ENCODE data around the gene RNFT2.
"Not testable (repeated sequence)": the region's sequence is repeated elsewhere in the genome, so short reads cannot be mapped to it uniquely, and the experiment has no call there.

RNFT2 gene

DNA sequence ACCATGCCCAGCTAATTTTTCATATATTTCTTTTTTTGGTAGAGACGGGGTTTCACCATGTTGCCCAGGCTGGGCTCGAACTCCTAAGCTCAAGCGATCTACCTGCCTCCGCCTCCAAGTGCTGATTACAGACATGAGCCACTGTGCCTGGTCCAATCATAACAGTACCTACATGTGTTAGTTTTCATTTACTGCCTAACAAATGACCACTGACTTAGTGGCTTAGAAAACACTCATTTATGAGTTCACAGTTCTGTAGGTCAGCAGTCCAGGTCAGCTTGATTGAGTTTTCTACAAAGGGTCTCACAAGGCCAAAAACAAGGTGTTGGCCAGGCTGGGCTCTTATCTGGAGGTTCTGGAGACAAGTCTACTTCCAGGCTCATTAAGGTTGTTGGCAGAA is 60.6 kb downstream of the RNFT2 start:
- DNase-seq, result no peak

DNA sequence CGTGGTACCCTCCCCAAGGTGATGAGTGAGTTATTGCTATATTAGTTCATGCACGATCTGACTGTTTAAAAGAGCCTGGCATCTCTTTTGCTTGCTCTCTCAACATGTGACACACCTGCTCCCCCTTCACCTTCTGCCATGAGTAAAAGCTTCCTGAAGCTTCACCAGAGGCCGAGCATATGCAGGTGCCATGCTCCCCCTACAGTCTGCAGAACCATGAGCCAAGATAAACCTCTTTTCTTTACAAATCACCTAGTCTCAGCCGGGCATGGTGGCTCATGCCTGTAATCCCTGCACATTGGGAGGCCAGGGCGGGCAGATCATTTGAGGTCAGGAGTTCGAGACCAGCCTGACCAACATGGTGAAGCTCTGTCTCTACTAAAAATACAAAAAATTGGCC is 61.8 kb downstream of the RNFT2 start:
- DNase-seq, result no peak

DNA sequence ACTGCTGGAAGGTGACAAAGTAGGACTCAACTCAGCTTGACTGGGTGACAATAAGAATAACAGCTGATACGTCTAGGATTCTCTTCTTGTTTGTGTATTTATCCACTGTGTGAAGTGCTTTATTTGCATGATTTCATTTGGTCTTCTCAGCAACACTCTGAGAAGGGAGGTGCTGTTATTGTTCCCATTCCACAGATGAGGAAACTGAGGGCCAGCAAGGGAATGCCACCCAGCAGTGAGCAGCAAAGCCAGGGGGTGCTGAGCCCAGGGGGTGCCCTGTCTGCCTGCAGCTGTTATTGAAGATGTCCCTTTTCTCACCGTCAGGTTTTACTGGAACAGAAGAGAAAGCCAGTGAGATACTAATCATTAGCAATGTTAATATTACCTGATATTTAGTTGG is 62.8 kb downstream of the RNFT2 start:
- no peak for DNase-seq

DNA sequence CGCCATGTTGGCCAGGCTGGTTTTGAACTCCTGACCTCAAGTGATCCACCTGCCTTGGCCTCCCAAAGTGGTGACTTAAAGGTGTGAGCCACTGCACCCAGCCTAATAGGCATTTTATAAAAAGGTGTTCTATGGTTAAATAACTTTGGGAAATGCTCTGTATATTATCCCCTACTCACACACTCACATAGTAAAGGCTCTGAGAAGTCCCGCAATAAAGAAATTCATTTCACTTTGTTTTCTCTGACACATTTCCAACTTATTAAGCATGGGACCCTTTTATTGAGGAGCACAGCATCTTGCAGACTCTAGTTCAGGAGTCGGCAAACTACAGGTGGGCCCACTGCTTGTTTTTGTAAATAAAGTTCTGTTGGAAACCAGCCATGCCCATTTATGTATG is 63.9 kb downstream of the RNFT2 start:
- no peak for DNase-seq

DNA sequence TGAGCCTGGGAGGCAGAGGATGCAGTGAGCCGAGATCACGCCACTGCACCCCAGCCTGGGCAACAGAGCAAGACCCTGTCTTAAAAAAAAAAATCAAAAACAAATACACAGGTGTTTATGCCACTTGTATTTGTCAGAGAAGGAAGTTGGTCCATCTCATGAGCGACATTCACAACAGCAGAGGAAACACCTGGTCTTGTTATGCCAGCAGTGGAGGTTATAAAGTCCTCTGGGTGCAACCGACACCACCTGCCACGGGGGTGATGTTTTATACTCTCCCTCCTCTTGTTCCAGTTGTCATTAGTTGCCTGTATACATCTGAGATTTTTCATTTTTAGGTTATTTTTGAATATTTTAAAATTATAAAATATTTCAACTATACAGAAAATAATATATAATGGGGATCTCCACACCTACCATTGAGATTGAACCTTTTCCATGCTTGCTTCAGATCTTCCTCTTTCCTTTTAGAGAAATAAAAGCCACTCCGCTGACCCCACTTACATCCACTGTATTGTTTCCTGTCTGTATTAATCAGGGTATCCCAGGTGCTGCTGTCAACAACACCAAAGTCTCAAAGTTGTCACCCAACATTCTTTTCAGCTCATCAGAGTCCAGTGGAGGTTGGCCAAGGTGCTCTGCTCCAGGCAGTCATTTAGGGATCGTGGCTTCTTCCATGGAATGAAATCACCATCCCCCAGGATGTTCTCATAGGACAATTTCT is 65.1 kb downstream of the RNFT2 start:
- DNase-seq, result no peak

DNA sequence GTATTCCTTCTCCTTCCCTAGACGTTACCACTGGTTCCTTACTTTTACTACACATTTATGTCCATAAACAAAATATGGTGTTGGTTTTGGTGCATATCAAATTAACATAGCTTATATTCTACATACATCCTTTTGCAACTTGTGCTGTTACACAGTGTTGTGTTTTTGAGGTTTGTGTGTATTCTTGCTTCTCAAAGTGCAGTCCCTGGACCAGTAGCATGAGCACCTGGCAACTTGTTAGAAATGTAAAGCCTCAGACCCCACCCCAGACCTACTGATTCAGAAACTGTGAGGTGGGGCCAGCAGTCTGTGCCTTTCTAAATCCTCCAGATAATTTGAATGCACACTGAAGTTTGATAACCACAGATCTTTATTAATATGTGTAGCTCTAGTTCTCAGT is 65.9 kb downstream of the RNFT2 start:
- DNase-seq, result no peak

DNA sequence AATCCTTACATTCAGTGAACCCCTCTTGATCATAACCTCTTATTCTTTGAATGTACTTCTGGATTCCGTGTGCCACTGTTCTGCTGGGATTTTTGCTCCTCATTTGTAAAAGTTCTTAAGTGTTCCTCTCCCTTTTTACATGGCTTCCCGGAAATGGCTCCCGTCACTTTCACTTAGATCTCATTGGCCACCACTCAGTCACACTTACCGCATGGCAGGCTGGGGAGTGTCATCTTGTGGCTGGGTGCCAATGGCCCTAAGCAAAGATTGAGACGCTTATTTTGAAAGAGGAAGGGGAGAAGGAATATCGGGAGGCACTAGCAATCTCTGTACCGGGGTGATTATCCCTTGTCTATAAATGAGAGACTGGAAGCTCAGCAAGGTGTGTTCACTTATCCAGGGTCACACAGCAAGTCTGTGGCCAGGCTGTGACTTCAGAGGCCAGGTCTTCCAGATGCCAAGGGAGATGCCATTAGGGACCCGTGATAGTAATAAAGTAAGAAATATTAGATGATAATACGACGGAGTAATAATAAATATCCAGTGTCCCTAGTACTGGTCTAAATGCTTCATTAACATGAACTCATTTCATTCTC is 68.8 kb downstream of the RNFT2 start:
- no peak for DNase-seq

DNA sequence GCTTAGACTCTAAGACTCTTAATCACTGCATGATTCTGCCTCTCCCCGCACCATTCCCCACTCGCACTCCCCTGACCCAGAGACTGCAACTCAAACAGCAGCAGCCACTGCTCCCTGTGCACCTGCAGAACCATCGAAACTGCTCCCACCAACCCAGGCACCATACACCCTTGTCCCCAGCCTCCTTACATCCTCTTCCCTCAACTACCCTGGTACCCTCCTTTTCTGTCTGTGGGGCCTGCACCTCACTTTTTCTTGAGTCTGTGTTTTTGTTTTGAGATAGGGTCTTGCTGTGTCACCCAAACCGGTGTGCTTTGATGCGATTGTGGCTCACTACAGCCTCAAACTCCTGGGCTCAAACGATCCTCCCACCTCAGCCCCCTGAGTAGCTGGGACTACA is 69.4 kb downstream of the RNFT2 start:
- no peak for DNase-seq

DNA sequence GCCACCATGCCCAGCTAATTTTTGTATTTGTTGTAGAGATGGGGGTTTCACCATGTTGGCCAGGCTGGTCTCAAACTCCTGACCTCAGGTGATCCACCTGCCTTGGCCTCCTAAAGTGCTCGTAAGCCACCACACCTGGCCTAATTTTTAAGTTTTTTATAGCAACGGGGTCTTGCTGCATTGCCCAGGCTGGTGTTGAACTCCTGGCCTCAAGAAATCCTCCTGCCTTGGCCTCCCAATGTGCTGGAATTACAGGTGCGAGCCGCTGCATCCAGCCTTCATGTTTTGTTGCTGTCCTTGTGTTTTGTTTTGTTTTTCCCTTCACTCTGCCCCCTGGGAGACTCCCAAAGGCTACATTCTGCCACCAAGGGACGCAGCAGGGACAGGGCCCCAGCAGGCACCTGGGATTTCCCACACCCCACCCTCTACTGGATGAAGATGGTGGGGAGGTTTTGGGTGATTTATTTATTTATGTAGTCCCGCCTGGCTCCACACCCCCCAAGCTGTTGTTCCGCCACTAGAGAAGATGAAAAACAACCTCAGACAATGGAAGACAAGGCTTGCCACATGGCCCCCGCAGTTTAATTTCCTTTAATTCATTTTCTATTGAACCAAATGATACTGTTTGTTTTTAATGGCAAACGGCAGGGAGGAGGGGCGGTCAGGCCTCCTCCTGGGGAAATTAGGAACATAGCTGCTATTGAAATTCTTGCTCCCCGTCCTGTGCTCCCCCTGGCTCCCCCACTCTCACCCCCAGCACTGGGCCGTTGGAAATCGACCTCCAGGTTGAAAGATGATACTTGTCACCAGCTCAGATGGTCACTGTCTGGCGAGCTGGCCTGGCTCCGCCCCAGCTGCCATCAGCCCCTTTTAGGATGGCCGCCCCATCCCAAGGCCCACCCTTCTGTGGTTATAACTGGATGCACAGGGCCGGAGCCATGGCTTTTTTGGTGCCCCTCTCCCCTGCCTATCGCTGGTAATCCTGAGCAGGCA is 70.3 kb downstream of the RNFT2 start:
- DNase-seq, result no peak

DNA sequence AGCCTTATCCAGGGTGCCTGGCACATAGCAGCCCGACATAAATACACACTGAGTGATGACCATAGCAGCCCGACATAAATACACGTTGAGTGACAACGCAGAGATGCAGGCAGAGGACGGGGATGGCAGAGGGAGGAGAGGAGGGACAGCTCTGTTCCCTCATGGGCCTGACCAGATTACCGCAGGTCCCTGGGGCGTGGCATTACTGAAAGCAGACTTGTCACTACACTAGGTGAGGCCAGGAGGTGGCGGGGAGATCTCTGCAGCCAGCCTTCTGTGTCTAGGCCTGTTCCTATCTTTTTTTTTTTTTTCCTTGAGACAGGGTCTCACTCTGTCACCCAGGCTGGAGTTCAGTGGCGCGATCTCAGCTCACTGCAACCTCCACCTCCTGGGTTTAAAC is 74.1 kb downstream of the RNFT2 start:
- DNase-seq, result no peak

DNA sequence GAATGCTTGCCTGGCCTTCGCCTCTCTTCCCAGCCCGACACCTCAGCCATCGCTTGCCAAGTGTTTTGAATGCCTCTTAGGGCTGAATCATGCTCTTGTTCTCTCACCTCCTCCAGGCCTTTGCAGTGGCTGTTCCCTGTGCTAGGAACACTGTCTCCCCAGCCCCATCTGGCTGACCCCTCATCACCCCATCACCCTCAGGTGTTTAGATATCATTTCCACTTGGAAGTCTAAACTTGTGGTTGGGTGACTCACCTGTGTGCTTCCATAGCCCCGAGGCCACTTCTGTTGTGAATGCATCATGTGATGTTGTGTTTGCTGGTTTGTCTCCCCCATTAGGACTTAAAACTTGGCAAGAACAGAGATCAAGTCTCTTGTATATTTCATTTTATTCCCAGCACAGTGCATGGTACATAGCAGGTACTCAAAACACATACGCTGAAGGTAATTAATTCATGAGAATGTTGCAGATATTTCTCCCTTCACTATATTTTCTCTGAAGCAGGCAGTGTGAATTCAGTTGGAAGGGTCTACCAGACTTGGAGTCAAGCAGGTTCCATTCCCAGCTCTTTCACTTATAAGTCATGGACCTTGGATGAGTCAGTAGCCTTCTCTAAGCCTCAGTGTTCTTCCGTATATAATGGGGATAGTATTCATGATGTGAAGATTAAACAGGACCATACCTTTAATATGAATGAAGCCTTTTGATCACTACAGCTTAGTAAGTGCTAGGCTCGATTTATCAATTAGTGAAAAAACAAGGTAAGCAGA is 75.3 kb downstream of the RNFT2 start:
- DNase-seq, result no peak

DNA sequence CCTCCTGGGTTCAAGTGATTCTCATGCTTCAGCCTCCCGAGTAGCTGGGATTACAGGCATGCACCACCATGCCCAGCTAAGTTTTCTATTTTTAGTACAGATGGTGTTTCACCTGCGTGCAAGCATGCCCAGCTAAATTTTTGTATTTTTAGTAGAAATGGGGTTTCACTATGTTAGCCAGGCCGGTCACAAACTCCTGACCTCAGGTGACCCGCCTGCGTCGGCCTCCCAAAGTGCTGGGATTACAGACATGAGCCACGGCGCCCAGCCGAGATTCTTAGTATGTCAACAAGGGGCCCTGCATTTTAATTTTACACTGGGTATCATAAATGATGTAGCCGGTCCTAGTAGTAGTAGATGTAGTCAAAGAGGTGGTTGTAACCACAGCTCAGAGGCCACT is 76.7 kb downstream of the RNFT2 start:
- DNase-seq, result not testable (repeated sequence)

DNA sequence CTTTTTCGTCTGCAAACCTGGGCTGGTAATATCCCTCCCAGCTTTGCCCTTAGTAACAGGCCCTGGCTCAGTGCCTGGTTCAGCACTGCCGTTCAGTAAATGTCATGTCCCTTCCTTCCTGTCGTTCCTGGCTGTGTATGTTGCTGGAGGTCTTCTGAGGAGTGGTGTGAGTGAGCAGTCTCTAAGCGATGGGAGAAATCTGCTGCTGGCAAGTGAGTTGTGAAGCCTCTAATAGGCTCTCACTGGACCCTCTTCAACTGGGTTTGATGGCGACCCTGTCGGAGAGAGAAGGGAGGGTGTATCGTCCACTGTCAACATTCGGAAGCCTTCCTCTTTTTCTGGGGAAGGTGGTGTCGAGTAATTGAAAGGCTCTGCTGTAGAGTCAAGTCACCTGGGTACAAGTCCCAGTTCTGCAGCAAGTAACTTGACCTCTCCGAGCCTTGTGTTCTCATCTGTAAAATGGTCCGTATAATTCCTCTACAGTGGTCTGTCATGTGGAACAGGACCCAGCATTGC is 80.3 kb downstream of the RNFT2 start:
- no peak for DNase-seq

DNA sequence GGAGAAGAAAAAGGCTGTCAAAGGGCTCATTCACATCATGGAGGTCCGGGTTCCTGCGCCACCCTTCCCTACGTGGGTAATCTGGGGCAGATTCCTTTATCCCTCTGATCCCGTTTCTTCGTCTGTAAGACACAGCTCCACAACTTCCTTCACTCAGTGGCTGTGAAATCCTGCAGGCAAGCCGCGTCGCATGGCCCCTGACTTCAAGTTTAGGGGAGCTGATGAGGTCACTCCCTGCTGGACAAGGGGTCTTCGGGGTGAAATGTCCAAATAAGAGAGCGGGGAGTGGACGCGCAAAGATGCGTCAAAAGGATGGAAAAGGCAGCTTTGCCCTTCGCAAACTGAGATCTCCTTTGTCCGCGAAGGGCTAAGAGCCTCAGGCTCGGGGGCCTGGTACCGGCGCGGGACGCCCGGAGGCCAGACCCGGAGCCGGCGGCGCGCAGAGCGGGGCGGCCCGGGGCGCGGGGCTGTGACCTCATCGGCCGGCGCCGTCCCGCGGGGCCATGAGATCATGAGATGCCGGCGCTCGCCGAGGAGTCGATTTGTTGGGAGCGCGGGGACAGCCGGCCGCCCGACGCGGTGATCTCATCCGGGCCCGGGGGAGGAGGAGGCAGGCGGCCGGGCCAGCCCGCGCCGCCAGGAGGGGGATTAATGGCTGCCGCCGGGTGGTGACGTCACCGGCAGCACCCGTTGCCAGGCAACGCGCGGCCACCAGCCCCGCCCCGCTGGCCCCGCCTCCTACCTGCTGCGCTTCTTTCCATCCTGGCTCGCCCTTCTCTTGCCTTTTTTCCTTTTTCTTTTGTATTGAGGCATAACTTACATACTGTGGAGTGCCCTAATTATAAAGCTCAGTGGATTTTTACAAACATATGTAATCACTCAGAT is 81.1 kb downstream of the RNFT2 start:
- DNase-seq, result peak; percentile 93

DNA sequence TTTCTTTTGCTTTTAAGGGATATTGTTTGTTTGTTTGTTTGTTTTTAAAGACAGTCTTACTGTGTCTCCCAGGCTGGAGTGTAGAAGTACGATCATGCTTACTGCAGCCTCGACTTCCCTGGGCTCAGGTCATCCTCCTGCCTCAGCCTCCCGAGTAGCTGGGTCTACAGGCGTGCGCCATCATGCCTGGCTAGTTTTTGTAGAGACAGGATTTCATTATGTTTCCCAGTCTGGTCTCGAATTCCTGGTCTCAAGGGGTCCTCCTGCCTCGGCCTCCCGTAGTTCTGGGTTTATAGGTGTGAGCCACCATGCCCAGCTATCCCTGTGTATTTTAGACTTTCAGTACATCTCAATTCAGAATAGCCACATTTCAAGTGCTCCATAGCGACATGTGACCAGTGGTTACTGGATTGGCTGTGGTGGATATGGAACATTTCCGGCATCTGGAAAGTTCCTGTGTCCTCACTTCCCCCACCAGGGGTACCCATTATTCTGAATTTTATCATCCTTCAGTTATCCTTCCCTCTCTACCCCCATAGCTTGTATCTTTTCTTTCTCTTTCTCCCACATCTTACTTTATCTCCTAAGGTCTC is 82.0 kb downstream of the RNFT2 start:
- DNase-seq, result no peak

DNA sequence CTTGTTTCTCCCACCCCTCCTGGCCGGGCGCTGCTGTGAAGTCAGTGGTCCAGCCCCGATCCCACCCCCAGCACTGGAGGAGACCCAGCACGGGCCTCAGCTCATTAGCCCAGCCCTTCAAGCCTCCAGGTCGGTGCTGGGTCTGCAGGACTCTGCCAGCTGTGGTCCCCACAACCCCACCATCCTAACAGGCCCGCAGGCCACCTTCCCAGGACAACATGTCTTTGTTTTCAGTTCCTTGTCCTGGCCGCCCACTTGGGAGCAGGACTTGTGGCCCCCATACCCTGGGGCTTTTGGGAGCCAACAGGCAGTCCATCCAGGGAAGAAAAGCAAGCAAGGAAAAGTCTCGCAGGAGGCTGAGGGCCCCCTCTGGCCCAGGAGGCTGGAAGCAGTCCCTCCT is 83.2 kb downstream of the RNFT2 start:
- no peak for DNase-seq

DNA sequence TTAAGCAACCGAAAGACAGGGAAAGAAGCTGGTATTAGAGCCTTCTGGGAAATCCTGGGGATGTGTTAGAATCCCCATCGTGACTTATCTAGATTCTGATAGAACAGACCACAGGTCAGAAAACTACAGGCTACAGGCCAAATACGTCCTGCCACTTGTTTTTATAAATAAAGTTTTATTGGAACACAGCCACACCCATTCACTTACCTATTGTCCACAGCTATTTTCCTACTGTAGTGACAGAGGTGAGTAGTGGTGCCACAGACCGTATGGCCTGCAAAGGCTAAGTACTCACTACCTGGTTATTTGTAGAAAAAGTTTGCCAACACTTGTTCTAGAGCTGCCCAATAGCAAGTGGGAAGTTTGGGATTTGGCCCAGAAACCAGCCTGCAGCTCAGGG is 89.3 kb downstream of the RNFT2 start:
- DNase-seq, result no peak

DNA sequence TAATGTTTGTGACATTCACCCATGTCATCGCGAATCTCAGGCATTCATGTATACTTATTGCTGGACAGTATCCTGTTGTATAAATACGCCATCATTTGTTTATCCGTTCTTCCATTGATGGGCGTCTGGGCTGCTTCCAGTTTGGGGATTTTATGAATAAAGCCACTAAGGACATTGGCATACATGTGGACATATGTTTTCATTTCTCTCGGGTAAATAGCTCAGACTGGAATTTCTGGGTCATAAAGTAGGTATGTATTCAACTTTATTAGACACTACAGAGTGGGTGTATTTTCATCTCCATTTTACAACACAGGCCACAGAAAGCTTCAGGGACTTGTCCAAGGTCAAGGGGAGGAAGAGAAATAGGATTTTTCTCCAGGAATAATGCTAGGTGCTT is 94.2 kb downstream of the RNFT2 start:
- DNase-seq, result no peak

DNA sequence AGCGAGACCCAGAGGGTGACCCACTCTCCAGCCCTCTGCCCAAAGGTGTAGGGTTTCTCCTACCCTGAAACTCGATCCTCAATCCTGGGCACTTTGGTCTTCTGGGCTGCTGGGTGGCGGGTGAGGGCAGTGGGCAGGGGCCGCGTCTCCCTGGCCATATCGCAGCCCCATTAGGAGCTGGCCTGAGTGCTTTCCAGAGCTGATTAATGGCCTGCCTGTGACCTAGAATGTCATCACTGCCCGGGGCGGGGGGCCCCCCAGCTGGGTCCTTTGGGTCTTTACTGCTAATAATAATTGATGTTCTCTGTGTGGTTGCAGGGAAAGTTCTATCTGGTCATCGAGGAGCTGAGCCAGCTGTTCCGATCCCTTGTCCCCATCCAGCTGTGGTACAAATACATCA is 95.4 kb downstream of the RNFT2 start:
- DNase-seq, result no peak

DNA sequence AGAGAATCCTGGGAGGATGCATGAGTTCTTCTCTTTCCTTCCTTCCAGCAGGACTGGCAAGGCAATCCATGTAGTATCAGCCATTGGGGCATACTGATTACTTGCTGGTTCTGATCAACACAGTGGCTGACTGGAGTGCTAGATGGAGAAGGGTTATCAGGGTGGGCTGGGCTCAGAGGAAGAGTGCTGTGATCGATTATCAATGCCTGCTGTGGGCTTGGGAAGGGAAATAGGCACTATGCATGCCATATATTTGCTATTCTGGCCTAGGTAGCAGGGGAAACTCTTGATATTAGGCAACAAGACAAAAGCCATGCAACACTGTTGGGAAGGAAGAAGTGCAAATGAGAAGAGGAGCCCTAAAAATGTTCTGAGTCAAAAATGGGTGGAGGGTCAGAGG is 97.4 kb downstream of the RNFT2 start:
- DNase-seq, result no peak

DNA sequence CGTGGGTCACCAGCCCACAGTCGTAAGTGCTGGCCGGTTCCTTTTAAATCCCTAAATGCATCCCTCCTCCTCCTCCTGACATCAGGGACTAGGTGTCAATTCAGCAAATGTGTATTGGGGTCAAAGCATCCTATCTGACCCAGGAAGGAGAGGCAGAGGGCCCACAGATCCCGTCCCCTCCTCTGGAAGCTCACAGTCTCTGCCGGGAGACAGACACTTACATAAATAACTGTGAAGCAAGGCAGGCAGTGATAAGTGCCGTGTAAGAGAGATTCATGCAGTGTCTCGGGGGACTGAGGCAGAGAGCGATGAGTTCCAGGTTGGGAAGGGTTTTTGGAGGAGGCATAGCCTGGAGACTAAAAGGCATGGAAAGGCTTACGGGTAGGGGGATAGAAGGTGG is 99.0 kb downstream of the RNFT2 start:
- no peak for DNase-seq
